WERI-Rb-1 (cell line): ENCODE results near the gene RIMS1.
"Not testable (repeated sequence)": the region's sequence is repeated elsewhere in the genome, so short reads cannot be mapped to it uniquely, and the experiment has no call there.

ENCODE experiments used
- DNase-seq: peaks from one replicate; pipeline ENCODE4 v3.0.0-alpha.2; 2020
- H3K27ac ChIP-seq: fragments of 250-450 bp; sonication (Bioruptor Pico); 2 replicates; pipeline ENCODE4 v1.5.1; 2020; ENCODE audit warnings: mild to moderate bottlenecking, moderate library complexity
- H3K27me3 ChIP-seq: fragments of 250-450 bp; sonication (Bioruptor Pico); 2 replicates; pipeline ENCODE4 v1.5.1; 2021; ENCODE audit warnings: mild to moderate bottlenecking, low read depth, moderate library complexity; ENCODE audit not compliant: insufficient read depth, severe bottlenecking
- H3K36me3 ChIP-seq: fragments of 250-450 bp; sonication (Bioruptor Pico); 2 replicates; pipeline ENCODE4 v1.5.1; 2020; ENCODE audit warnings: mild to moderate bottlenecking, moderate library complexity
- H3K4me3 ChIP-seq: 2 replicates; pipeline ENCODE4 v1.5.1; 2011; ENCODE audit warnings: low read depth, mild to moderate bottlenecking, control low read depth, low read length
- H3K9me3 ChIP-seq: fragments of 250-450 bp; sonication (Bioruptor Pico); 2 replicates; pipeline ENCODE4 v1.5.1; 2021; ENCODE audit warnings: mild to moderate bottlenecking, moderate library complexity; ENCODE audit not compliant: severe bottlenecking
- CTCF ChIP-seq: IDR thresholded peaks from 2 replicates; pipeline ENCODE4 v1.5.1; 2011; ENCODE audit warnings: low read depth, mild to moderate bottlenecking, control low read depth, inconsistent platforms, low read length

RIMS1 gene

DNA sequence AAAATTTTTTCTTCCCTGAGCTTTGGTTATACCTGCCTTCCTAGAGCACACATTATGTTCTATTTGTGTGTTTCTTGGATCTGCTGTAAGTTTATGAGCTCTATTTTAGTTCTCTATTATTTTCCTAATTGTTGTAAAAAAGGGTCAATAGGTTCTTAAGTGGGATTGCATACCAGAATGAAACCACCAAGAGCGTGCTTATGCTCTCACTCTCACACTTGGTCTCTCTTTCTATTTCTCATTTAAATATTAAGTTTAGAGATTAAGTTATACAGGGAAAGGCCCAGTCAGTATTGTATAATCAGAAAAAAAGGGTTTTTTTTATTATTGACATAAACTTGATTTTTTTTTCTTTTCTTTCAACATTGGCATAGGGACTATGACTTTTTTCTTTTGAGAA, 96.8 kb downstream of the RIMS1 start:
- H3K27me3 ChIP-seq: no peaks in the 10 kb centered on the region
- no peak overlapping the region for H3K27ac ChIP-seq
- no peaks in the 10 kb centered on the region for H3K9me3 ChIP-seq
- no peaks in the 10 kb centered on the region for H3K36me3 ChIP-seq
- H3K4me3 ChIP-seq: no peak overlapping the region
- no peak for DNase-seq
- TF ChIP-seq CTCF: no peak

DNA sequence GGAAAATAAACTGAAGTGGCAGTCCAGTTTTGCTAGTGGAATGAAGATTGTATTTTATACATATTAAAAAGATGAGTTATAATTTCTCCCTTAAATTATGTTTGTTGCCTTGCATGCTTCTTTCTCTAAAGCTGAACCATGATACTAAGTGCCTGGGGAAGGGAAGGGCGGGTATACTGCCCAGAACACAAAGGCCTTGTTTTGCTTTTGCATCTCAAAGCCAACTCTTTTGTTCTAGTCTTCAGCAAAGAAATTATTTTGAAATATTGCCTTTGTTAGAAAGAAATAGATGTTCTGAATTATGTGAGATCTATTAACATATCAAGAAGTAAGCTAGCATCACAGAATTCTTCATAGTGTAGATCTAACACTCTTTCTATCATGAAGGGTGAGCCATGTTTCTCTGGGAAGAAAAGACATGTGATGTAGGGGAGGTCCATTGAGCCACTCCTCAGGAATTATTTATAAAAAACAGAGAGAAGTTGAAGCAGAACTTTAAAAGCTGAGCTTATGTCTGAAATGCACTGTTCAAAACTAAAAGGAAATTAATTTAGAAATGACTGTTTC, 108.4 kb downstream of the RIMS1 start:
- no peak for TF ChIP-seq CTCF
- H3K4me3 ChIP-seq: no peak overlapping the region
- no peaks in the 10 kb centered on the region for H3K9me3 ChIP-seq
- no peaks in the 10 kb centered on the region for H3K27me3 ChIP-seq
- DNase-seq: no peak
- no peak overlapping the region for H3K27ac ChIP-seq
- no peaks in the 10 kb centered on the region for H3K36me3 ChIP-seq

GRCh38 chr6:71997341-71997740, 111.0 kb downstream of the RIMS1 start:
- no peaks in the 10 kb centered on the region for H3K36me3 ChIP-seq
- no peak for TF ChIP-seq CTCF
- no peak for DNase-seq
- no peak overlapping the region for H3K27ac ChIP-seq
- H3K27me3 ChIP-seq: no peaks in the 10 kb centered on the region
- H3K9me3 ChIP-seq: no peaks in the 10 kb centered on the region
- H3K4me3 ChIP-seq: no peak overlapping the region

GRCh38 chr6:72002415-72002814, 116.1 kb downstream of the RIMS1 start:
- Histone ChIP-seq H3K27me3 (no peaks in the 10 kb centered on the region), H3K27ac (no peak overlapping the region), H3K36me3 (no peaks in the 10 kb centered on the region), H3K4me3 (no peak overlapping the region), H3K9me3 (no peaks in the 10 kb centered on the region)
- no peak for TF ChIP-seq CTCF
- DNase-seq: no peak

GRCh38 chr6:72006591-72006990, 120.2 kb downstream of the RIMS1 start:
- not testable (repeated sequence) for H3K36me3 ChIP-seq

GRCh38 chr6:72022830-72023229, 136.5 kb downstream of the RIMS1 start:
- no peak overlapping the region for H3K4me3 ChIP-seq
- no peak for DNase-seq
- no peaks in the 10 kb centered on the region for H3K9me3 ChIP-seq
- no peak overlapping the region for H3K27ac ChIP-seq
- no peak for TF ChIP-seq CTCF
- H3K36me3 ChIP-seq: no peaks in the 10 kb centered on the region
- no peaks in the 10 kb centered on the region for H3K27me3 ChIP-seq

More at GRCh38 chr6:72006591-72006990, 120.2 kb downstream of the RIMS1 start:
- H3K27ac ChIP-seq, H3K4me3 ChIP-seq, DNase-seq, H3K27me3 ChIP-seq, H3K9me3 ChIP-seq: not testable (repeated sequence)
